GM12891 (cell line): ENCODE results near the gene SLC9A5.

ENCODE experiments used
- POLR2A ChIP-seq: IDR thresholded peaks from 2 replicates; pipeline ENCODE4 v1.6.1; 2011; ENCODE audit warnings: low read depth, low read length, control low read depth
- POU2F2 ChIP-seq: IDR thresholded peaks from 2 replicates; pipeline ENCODE4 v1.6.1; 2011; ENCODE audit warnings: low read depth, mild to moderate bottlenecking, control low read depth, low read length, moderate library complexity

- TF ChIP-seq POU2F2, result no peak
- TF ChIP-seq POLR2A, result no peak
These were observed 14.4 kb downstream of the SLC9A5 start for GRCh38 chr16:67263201-67263600.
